Astrocyte (in vitro differentiated cells and primary cell): ENCODE measurements around the gene SLC25A25.
"Not testable (repeated sequence)": the region's sequence is repeated elsewhere in the genome, so short reads cannot be mapped to it uniquely, and the experiment has no call there.

ENCODE experiments used
- CTCF ChIP-seq: IDR thresholded peaks from 2 replicates; pipeline ENCODE4 v1.5.1; 2011; ENCODE audit warnings: low read depth, mild to moderate bottlenecking, inconsistent platforms, low read length, moderate library complexity; ENCODE audit not compliant: insufficient read depth
- EZH2 ChIP-seq: IDR thresholded peaks from 2 replicates; pipeline ENCODE4 v1.6.1; 2012; ENCODE audit warnings: mild to moderate bottlenecking, low read length, inconsistent platforms; ENCODE audit not compliant: insufficient read depth

DNA sequence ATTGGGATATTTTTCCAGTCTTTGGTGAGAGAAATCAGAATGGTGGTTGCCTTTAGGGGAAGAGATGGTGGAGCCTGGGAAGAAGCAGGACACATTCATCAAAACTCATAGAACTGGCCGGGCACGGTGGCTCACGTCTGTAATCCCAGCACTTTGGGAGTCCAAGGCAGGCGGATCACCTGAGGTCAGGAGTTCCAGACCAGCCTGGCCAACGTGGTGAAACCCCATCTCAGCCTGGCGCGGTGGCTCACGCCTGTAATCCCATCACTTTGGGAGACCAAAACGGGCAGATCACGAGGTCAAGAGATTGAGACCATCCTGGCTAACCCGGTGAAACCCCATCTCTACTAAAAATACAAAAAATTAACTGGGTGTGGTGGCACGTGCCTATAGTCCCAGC, 43.7 kb downstream of the SLC25A25 start:
- TF ChIP-seq CTCF, EZH2: not testable (repeated sequence)
